ENCODE data around the gene INTS15.

- TF ChIP-seq SMC3 (IDR thresholded peaks at IDR 0.05; ENCODE audit: low read depth, low read length), result no peak
- TF ChIP-seq RAD21 (IDR thresholded peaks at IDR 0.05; ENCODE audit: low read length), result no peak
- TF ChIP-seq GABPA (IDR thresholded peaks at IDR 0.05; ENCODE audit: low read depth), result no peak
- no peak for TF ChIP-seq POLR2AphosphoS5 (IDR thresholded peaks at IDR 0.05; ENCODE audit: low read depth, low read length)
- TF ChIP-seq MXI1 (IDR thresholded peaks at IDR 0.05; ENCODE audit: low read depth, low read length), result no peak
Measured at GRCh38 chr7:6621195-6622133, 31.6 kb downstream of the INTS15 start.
